OCI-LY1 (cell line): ENCODE measurements around the gene ST6GALNAC3.

Source experiments
- CTCF ChIP-seq: fragments of 200-600 bp; sonication (generic), shearing (Covaris generic); IDR thresholded peaks from 2 replicates; pipeline ENCODE4 v1.5.1; 2017; ENCODE audit warnings: mild to moderate bottlenecking, antibody characterized with exemption, low read length, moderate library complexity, mixed read lengths
- EZH2 ChIP-seq: fragments of 200-600 bp; sonication (generic), shearing (Covaris generic); IDR thresholded peaks from 2 replicates; pipeline ENCODE4 v1.8.0; 2017; ENCODE audit warnings: borderline replicate concordance, mixed run types, mild to moderate bottlenecking, antibody characterized with exemption, low read length, moderate library complexity, mixed read lengths

DNA sequence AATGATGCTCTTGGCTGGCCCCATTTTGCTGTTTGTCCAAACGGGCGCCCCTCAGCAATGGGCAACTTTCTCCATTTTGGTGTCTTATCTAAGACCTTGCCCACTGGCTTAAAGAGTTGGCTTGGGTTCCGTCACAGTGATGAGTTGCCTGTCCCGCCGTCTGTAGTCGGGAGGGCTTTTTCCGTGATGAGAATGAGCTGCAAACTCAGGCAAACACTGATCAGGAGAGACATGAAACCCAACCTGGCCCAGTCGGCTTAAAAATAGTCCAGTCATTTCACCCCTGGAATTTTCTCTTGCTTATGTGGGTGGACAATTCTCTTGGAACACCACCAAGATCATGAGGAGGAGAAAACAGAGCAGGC is 79.3 kb downstream of the ST6GALNAC3 start:
- no peak for TF ChIP-seq CTCF
- no peak for TF ChIP-seq EZH2
